ENCODE results near the gene NT5DC1.

GRCh38 chr6:116073765-116074440 is 26.8 kb upstream of the NT5DC1 start:
- TF ChIP-seq CTCF (conservative IDR thresholded peaks at IDR 0.05; ENCODE audit: low read length), result no peak
- TF ChIP-seq EZH2phosphoT487 (IDR thresholded peaks at IDR 0.05; ENCODE audit: borderline replicate concordance), result no peak

All from Loucy (cell line).